ENCODE measurements around the gene ERC1.
"Not testable (repeated sequence)": the region's sequence is repeated elsewhere in the genome, so short reads cannot be mapped to it uniquely, and the experiment has no call there.

ERC1 gene

GRCh38 chr12:1131811-1132224, 140.8 kb downstream of the ERC1 start:
- no peak for FAIRE-seq

GRCh38 chr12:1132311-1132710, 141.3 kb downstream of the ERC1 start:
- no peak for FAIRE-seq

- no peak for FAIRE-seq
Measured at GRCh38 chr12:1138691-1139090, 147.7 kb downstream of the ERC1 start.

- not testable (repeated sequence) for FAIRE-seq
Measured at GRCh38 chr12:1146758-1147157, 155.7 kb downstream of the ERC1 start.

- FAIRE-seq, result no peak
Measured at GRCh38 chr12:1147821-1148220, 156.8 kb downstream of the ERC1 start.

GRCh38 chr12:1157046-1157445, 166.0 kb downstream of the ERC1 start:
- no peak for FAIRE-seq

- no peak for FAIRE-seq
Measured at GRCh38 chr12:1161197-1161596, 170.2 kb downstream of the ERC1 start.

- FAIRE-seq, result peak; percentile 75
Measured at GRCh38 chr12:1162081-1162760, 171.2 kb downstream of the ERC1 start.

GRCh38 chr12:1167784-1168183, 176.8 kb downstream of the ERC1 start:
- no peak for FAIRE-seq

- no peak for FAIRE-seq
Measured at GRCh38 chr12:1170411-1170810, 179.4 kb downstream of the ERC1 start.

GRCh38 chr12:1171657-1172408, 180.8 kb downstream of the ERC1 start:
- no peak for FAIRE-seq

- FAIRE-seq, result no peak
Measured at GRCh38 chr12:1173781-1174617, 183.0 kb downstream of the ERC1 start.

- no peak for FAIRE-seq
Measured at GRCh38 chr12:1174659-1175058, 183.6 kb downstream of the ERC1 start.

GRCh38 chr12:1176191-1176590, 185.2 kb downstream of the ERC1 start:
- FAIRE-seq, result no peak

GRCh38 chr12:1179128-1179527, 188.1 kb downstream of the ERC1 start:
- FAIRE-seq, result no peak

GRCh38 chr12:1182069-1182468, 191.0 kb downstream of the ERC1 start:
- FAIRE-seq, result no peak

GRCh38 chr12:1184402-1184801, 193.4 kb downstream of the ERC1 start:
- FAIRE-seq, result no peak

- no peak for FAIRE-seq
Measured at GRCh38 chr12:1185460-1186182, 194.6 kb downstream of the ERC1 start.

GRCh38 chr12:1186298-1186697, 195.3 kb downstream of the ERC1 start:
- no peak for FAIRE-seq

- FAIRE-seq, result no peak
Measured at GRCh38 chr12:1188016-1188415, 197.0 kb downstream of the ERC1 start.

- FAIRE-seq, result no peak
Measured at GRCh38 chr12:1189163-1189562, 198.1 kb downstream of the ERC1 start.

- no peak for FAIRE-seq
Measured at GRCh38 chr12:1195513-1195912, 204.5 kb downstream of the ERC1 start.

All from A204.1 (cell line).